ENCODE results near the gene ADCY7. TPM values are rescaled to one million over a fixed set of nuclear protein-coding genes. Genes with fewer than 3 reads are reported as not detected.

ADCY7 gene
- total and polyA plus RNA-seq, 9 of the 15 experiments (the other 6 are each of a cell fraction or from before 2014, with no cell fraction given), result 2.3 to 108 (median 28.6) TPM

DNA sequence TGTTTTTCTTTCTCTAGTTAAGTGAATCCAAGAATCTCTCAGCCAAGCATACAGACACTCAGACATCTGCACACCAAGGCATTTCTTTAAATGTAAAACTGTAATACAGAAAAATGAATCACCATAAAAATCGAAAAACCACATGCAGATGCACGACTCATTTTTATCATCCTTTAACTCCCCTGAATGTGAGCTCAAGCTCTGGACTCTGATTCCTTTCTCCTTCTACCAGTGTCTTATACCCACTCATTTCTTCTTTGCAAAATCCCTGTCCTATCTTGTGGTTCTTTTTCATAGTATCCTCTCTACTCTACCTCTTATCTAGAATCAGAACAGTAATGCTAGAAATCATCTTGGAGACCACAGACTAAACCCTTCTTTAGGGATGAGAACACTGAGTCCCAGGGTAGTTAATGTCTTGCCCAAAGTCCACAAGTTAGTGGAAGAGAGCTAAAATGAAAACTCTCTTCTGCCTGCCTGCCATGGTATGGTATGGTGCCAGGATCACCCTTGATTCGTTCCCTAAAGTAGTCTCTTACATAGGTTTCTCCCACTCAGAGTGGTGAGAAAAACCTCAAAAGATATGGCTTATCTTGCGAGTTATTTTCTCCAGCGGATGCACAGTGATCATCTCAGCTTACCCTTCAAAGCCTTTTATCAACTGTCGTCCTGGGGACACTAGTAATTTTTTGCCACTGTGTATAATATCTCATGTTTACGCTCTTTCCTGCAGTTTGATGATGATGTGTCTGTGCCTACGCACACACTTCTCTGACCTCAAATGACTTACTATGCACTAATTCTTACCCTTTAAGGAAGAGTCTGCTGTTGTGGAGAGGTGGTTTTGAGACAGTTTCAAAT lies 72.2 kb downstream of the ADCY7 start (continued):
- TF ChIP-seq, protein P1, sequence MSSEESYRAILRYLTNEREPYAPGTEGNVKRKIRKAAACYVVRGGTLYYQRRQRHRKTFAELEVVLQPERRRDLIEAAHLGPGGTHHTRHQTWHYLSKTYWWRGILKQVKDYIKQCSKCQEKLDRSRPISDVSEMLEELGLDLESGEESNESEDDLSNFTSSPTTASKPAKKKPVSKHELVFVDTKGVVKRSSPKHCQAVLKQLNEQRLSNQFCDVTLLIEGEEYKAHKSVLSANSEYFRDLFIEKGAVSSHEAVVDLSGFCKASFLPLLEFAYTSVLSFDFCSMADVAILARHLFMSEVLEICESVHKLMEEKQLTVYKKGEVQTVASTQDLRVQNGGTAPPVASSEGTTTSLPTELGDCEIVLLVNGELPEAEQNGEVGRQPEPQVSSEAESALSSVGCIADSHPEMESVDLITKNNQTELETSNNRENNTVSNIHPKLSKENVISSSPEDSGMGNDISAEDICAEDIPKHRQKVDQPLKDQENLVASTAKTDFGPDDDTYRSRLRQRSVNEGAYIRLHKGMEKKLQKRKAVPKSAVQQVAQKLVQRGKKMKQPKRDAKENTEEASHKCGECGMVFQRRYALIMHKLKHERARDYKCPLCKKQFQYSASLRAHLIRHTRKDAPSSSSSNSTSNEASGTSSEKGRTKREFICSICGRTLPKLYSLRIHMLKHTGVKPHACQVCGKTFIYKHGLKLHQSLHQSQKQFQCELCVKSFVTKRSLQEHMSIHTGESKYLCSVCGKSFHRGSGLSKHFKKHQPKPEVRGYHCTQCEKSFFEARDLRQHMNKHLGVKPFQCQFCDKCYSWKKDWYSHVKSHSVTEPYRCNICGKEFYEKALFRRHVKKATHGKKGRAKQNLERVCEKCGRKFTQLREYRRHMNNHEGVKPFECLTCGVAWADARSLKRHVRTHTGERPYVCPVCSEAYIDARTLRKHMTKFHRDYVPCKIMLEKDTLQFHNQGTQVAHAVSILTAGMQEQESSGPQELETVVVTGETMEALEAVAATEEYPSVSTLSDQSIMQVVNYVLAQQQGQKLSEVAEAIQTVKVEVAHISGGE (CRISPR knock-in tag; IDR thresholded peaks at IDR 0.05), result no peak
- TF ChIP-seq ESRRA (IDR thresholded peaks at IDR 0.05; ENCODE audit: borderline replicate concordance, low read depth) (no peak; the same call in 1 of the 2 replicates), THRAP3 (IDR thresholded peaks at IDR 0.05; ENCODE audit: borderline replicate concordance) (no peak), SAFB (IDR thresholded peaks at IDR 0.05; ENCODE audit: borderline replicate concordance, low read depth, low read length) (no peak), TCF3 (CRISPR knock-in tag; IDR thresholded peaks at IDR 0.05) (no peak), DPF2 (IDR thresholded peaks at IDR 0.05) (peak; percentile 67), PTBP1 (IDR thresholded peaks at IDR 0.05; ENCODE audit: low read depth, low read length) (no peak), FOXM1 (IDR thresholded peaks at IDR 0.05; ENCODE audit: low read depth) (no peak), FOXM1 (CRISPR knock-in tag; IDR thresholded peaks at IDR 0.05; ENCODE audit: low read depth) (no peak), FOSL1 (tag; conservative IDR thresholded peaks at IDR 0.05) (peak; percentile 47; the same call in 1 of the 2 replicates), NFIC (IDR thresholded peaks at IDR 0.05) (0 out of 2 replicates have a peak, but pooled peaks have one; percentile 20), KDM1A (IDR thresholded peaks at IDR 0.05) (peak; percentile 8 to 44; a peak in 1 of 4 replicates), HNRNPLL (IDR thresholded peaks at IDR 0.05; ENCODE audit: low read depth, low read length, poor library complexity, severe bottlenecking) (no peak)
- TF ChIP-seq, protein P2, sequence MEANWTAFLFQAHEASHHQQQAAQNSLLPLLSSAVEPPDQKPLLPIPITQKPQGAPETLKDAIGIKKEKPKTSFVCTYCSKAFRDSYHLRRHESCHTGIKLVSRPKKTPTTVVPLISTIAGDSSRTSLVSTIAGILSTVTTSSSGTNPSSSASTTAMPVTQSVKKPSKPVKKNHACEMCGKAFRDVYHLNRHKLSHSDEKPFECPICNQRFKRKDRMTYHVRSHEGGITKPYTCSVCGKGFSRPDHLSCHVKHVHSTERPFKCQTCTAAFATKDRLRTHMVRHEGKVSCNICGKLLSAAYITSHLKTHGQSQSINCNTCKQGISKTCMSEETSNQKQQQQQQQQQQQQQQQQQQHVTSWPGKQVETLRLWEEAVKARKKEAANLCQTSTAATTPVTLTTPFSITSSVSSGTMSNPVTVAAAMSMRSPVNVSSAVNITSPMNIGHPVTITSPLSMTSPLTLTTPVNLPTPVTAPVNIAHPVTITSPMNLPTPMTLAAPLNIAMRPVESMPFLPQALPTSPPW (CRISPR knock-in tag; IDR thresholded peaks at IDR 0.05), result no peak
- TF ChIP-seq, protein P3, sequence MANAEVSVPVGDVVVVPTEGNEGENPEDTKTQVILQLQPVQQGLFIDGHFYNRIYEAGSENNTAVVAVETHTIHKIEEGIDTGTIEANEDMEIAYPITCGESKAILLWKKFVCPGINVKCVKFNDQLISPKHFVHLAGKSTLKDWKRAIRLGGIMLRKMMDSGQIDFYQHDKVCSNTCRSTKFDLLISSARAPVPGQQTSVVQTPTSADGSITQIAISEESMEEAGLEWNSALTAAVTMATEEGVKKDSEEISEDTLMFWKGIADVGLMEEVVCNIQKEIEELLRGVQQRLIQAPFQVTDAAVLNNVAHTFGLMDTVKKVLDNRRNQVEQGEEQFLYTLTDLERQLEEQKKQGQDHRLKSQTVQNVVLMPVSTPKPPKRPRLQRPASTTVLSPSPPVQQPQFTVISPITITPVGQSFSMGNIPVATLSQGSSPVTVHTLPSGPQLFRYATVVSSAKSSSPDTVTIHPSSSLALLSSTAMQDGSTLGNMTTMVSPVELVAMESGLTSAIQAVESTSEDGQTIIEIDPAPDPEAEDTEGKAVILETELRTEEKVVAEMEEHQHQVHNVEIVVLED (CRISPR knock-in tag; IDR thresholded peaks at IDR 0.05), result no peak
- TF ChIP-seq, protein P4, sequence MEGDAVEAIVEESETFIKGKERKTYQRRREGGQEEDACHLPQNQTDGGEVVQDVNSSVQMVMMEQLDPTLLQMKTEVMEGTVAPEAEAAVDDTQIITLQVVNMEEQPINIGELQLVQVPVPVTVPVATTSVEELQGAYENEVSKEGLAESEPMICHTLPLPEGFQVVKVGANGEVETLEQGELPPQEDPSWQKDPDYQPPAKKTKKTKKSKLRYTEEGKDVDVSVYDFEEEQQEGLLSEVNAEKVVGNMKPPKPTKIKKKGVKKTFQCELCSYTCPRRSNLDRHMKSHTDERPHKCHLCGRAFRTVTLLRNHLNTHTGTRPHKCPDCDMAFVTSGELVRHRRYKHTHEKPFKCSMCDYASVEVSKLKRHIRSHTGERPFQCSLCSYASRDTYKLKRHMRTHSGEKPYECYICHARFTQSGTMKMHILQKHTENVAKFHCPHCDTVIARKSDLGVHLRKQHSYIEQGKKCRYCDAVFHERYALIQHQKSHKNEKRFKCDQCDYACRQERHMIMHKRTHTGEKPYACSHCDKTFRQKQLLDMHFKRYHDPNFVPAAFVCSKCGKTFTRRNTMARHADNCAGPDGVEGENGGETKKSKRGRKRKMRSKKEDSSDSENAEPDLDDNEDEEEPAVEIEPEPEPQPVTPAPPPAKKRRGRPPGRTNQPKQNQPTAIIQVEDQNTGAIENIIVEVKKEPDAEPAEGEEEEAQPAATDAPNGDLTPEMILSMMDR (IDR thresholded peaks at IDR 0.05 in 2 of 3, conservative IDR thresholded peaks at IDR 0.05 in 1 of 3; ENCODE audit: insufficient read depth in 2 of 3, low read depth in 1 of 3, low read length in 3 of 3), result no peak
- TF ChIP-seq, protein P5, sequence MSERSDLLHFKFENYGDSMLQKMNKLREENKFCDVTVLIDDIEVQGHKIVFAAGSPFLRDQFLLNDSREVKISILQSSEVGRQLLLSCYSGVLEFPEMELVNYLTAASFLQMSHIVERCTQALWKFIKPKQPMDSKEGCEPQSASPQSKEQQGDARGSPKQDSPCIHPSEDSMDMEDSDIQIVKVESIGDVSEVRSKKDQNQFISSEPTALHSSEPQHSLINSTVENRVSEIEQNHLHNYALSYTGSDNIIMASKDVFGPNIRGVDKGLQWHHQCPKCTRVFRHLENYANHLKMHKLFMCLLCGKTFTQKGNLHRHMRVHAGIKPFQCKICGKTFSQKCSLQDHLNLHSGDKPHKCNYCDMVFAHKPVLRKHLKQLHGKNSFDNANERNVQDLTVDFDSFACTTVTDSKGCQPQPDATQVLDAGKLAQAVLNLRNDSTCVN (CRISPR knock-in tag; IDR thresholded peaks at IDR 0.05), result no peak
